ENCODE results near the gene MRTFA. TPM values are rescaled to one million over a fixed set of nuclear protein-coding genes. Genes with fewer than 3 reads are reported as not detected.
A peak's percentile ranks its signal among the peaks of the same experiment; 100 is the strongest.

Gene MRTFA
- total and polyA plus RNA-seq, 2 of the 13 experiments (the other 11 are each of a cell fraction or from before 2014, with no cell fraction given), result 2.4 to 8.2 TPM

DNA sequence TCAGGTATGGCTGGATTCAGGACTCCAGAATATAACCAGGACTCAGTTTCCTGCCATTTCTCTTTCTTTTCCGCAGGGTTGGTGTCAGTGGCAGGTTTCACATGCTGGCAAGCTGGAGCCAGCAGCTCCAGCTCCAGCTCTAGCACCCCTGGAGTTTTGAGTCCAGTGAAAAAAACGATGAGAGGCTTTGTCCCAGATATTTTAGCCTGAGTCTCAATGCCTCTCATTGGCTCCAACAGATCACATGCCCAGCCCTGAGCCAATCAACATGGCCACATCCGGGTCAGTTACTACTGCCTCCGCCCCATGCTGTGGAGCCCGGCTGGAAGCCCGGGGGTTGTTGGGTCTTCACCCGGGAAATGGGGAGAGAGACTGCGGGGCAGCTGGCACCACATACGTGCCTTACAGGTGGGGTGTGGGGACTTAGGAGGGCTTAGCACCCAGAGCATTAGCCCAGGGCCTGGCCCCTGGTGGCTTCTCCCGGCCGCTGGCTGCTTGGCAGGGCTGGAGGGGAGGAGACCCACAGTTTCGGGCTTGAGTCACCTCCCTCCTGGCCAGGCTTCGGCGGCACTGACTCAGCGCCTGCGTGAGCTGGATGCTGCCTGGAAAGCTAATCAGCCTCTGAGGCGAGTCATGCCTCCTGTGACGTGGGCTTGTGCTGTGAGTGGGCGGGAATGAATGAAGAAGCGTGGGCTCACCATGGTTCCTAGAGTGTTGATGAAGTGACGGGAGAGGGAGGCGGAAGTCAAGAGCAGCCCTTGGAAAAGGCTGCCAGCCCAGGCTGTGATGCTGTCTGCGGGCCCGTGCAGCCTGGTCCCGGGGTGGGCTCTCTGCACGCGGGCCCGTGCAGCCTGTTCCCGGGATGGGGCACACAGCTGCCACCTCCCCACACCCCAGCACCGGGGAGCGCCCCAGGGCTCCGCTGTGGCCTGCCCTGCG, 15.3 kb upstream of the MRTFA start (continued):
- no peak for TF ChIP-seq ZNF703 (CRISPR knock-in tag; IDR thresholded peaks at IDR 0.05; ENCODE audit: borderline replicate concordance)
- TF ChIP-seq, protein P1, sequence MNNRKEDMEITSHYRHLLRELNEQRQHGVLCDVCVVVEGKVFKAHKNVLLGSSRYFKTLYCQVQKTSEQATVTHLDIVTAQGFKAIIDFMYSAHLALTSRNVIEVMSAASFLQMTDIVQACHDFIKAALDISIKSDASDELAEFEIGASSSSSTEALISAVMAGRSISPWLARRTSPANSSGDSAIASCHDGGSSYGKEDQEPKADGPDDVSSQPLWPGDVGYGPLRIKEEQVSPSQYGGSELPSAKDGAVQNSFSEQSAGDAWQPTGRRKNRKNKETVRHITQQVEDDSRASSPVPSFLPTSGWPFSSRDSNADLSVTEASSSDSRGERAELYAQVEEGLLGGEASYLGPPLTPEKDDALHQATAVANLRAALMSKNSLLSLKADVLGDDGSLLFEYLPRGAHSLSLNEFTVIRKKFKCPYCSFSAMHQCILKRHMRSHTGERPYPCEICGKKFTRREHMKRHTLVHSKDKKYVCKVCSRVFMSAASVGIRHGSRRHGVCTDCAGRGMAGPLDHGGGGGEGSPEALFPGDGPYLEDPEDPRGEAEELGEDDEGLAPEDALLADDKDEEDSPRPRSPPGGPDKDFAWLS (CRISPR knock-in tag; IDR thresholded peaks at IDR 0.05; ENCODE audit: borderline replicate concordance), result no peak
- TF ChIP-seq PAF1 (CRISPR knock-in tag; IDR thresholded peaks at IDR 0.05), result no peak
- TF ChIP-seq, protein P2, sequence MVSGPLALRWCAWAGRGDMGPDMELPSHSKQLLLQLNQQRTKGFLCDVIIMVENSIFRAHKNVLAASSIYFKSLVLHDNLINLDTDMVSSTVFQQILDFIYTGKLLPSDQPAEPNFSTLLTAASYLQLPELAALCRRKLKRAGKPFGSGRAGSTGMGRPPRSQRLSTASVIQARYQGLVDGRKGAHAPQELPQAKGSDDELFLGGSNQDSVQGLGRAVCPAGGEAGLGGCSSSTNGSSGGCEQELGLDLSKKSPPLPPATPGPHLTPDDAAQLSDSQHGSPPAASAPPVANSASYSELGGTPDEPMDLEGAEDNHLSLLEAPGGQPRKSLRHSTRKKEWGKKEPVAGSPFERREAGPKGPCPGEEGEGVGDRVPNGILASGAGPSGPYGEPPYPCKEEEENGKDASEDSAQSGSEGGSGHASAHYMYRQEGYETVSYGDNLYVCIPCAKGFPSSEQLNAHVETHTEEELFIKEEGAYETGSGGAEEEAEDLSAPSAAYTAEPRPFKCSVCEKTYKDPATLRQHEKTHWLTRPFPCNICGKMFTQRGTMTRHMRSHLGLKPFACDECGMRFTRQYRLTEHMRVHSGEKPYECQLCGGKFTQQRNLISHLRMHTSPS (CRISPR knock-in tag; IDR thresholded peaks at IDR 0.05; ENCODE audit: low read depth), result no peak
- no peak; the same call in 1 of the 2 replicates for TF ChIP-seq SRY (CRISPR knock-in tag; IDR thresholded peaks at IDR 0.05)
- peak; percentile 95 for TF ChIP-seq POLR2G (IDR thresholded peaks at IDR 0.05; ENCODE audit: low read depth, low read length)
- TF ChIP-seq, protein P3, sequence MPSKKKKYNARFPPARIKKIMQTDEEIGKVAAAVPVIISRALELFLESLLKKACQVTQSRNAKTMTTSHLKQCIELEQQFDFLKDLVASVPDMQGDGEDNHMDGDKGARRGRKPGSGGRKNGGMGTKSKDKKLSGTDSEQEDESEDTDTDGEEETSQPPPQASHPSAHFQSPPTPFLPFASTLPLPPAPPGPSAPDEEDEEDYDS (CRISPR knock-in tag; IDR thresholded peaks at IDR 0.05), result peak; percentile 98
- peak; percentile 78 for TF ChIP-seq ZNF781 (CRISPR knock-in tag; IDR thresholded peaks at IDR 0.05; ENCODE audit: borderline replicate concordance, not compliant biosample characterization)
- TF ChIP-seq ZBTB20 (CRISPR knock-in tag; IDR thresholded peaks at IDR 0.05; ENCODE audit: borderline replicate concordance, low read depth), result peak; percentile 36; the same call in 1 of the 2 replicates
- TF ChIP-seq ZNF225 (CRISPR knock-in tag; IDR thresholded peaks at IDR 0.05), result no peak
- TF ChIP-seq, protein P4, sequence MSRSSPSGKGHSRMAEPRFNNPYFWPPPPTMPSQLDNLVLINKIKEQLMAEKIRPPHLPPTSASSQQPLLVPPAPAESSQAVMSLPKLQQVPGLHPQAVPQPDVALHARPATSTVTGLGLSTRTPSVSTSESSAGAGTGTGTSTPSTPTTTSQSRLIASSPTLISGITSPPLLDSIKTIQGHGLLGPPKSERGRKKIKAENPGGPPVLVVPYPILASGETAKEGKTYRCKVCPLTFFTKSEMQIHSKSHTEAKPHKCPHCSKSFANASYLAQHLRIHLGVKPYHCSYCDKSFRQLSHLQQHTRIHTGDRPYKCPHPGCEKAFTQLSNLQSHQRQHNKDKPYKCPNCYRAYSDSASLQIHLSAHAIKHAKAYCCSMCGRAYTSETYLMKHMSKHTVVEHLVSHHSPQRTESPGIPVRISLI (CRISPR knock-in tag; IDR thresholded peaks at IDR 0.05; ENCODE audit: borderline replicate concordance), result peak; percentile 93
- 0 out of 2 replicates have a peak, but pooled peaks have one; percentile 6 for TF ChIP-seq RAD21 (CRISPR knock-in tag; IDR thresholded peaks at IDR 0.05)
- no peak for TF ChIP-seq ATF1 (CRISPR knock-in tag; IDR thresholded peaks at IDR 0.05)
- TF ChIP-seq, protein P5, sequence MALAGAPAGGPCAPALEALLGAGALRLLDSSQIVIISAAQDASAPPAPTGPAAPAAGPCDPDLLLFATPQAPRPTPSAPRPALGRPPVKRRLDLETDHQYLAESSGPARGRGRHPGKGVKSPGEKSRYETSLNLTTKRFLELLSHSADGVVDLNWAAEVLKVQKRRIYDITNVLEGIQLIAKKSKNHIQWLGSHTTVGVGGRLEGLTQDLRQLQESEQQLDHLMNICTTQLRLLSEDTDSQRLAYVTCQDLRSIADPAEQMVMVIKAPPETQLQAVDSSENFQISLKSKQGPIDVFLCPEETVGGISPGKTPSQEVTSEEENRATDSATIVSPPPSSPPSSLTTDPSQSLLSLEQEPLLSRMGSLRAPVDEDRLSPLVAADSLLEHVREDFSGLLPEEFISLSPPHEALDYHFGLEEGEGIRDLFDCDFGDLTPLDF (CRISPR knock-in tag; IDR thresholded peaks at IDR 0.05), result peak; percentile 59; the same call in 1 of the 2 replicates
- TF ChIP-seq, protein P6, sequence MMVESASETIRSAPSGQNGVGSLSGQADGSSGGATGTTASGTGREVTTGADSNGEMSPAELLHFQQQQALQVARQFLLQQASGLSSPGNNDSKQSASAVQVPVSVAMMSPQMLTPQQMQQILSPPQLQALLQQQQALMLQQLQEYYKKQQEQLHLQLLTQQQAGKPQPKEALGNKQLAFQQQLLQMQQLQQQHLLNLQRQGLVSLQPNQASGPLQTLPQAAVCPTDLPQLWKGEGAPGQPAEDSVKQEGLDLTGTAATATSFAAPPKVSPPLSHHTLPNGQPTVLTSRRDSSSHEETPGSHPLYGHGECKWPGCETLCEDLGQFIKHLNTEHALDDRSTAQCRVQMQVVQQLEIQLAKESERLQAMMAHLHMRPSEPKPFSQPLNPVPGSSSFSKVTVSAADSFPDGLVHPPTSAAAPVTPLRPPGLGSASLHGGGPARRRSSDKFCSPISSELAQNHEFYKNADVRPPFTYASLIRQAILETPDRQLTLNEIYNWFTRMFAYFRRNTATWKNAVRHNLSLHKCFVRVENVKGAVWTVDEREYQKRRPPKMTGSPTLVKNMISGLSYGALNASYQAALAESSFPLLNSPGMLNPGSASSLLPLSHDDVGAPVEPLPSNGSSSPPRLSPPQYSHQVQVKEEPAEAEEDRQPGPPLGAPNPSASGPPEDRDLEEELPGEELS (CRISPR knock-in tag; IDR thresholded peaks at IDR 0.05), result peak; percentile 69
- peak; percentile 95 for TF ChIP-seq ZNF563 (CRISPR knock-in tag; IDR thresholded peaks at IDR 0.05)
- TF ChIP-seq ZMAT3 (CRISPR knock-in tag; conservative IDR thresholded peaks at IDR 0.05), result peak; percentile 94
- TF ChIP-seq ZNF10 (CRISPR knock-in tag; IDR thresholded peaks at IDR 0.05; ENCODE audit: borderline replicate concordance, low read depth), result no peak

Measured in HepG2 (cell line).